ENCODE measurements around the gene USP27X.

USP27X gene

GRCh38 chrX:49922291-49923241 lies 43.3 kb downstream of the USP27X start, which contains the start of gene CLCN5:
CLCN5 (plus strand) TSS chrX:49922596; CDS start chrX:49925299, 2,703 bp downstream.
- 0 out of 2 replicates have a peak, but pooled peaks have one; percentile 43 for TF ChIP-seq TAF1 (IDR thresholded peaks at IDR 0.05; ENCODE audit: low read depth)
- peak; percentile 79 for TF ChIP-seq USF1 (IDR thresholded peaks at IDR 0.05)
- TF ChIP-seq MAX (IDR thresholded peaks at IDR 0.05), result peak; percentile 66
- no peak for TF ChIP-seq TCF12 (IDR thresholded peaks at IDR 0.05; ENCODE audit: low read depth)

GRCh38 chrX:49925176-49925575 lies 45.9 kb downstream of the USP27X start:
- no peak for TF ChIP-seq REST (IDR thresholded peaks at IDR 0.05; ENCODE audit: low read depth)
- no peak for TF ChIP-seq YY1 (IDR thresholded peaks at IDR 0.05; ENCODE audit: low read depth)
- no peak for TF ChIP-seq MAX (IDR thresholded peaks at IDR 0.05)
- TF ChIP-seq EGR1 (IDR thresholded peaks at IDR 0.05), result no peak
- no peak for TF ChIP-seq TAF1 (IDR thresholded peaks at IDR 0.05; ENCODE audit: low read depth)

- TF ChIP-seq ZBTB7A (IDR thresholded peaks at IDR 0.05; ENCODE audit: low read depth) (no peak), TAF1 (IDR thresholded peaks at IDR 0.05; ENCODE audit: low read depth) (no peak), USF1 (IDR thresholded peaks at IDR 0.05) (no peak), MAX (IDR thresholded peaks at IDR 0.05) (no peak), TEAD4 (IDR thresholded peaks at IDR 0.05) (no peak), EGR1 (IDR thresholded peaks at IDR 0.05) (no peak), CREB1 (IDR thresholded peaks at IDR 0.05; ENCODE audit: low read depth) (no peak), TCF12 (IDR thresholded peaks at IDR 0.05; ENCODE audit: low read depth) (no peak), EP300 (IDR thresholded peaks at IDR 0.05; ENCODE audit: borderline replicate concordance) (no peak), REST (IDR thresholded peaks at IDR 0.05; ENCODE audit: low read depth) (no peak), FOXM1 (IDR thresholded peaks at IDR 0.05; ENCODE audit: borderline replicate concordance, low read depth) (no peak), NFIC (IDR thresholded peaks at IDR 0.05) (no peak)
Observed at GRCh38 chrX:49930039-49930438, 50.8 kb downstream of the USP27X start.
